Keratinocyte (primary cell): Measurements from ENCODE around the gene PICALM. TPM values are rescaled to one million over a fixed set of nuclear protein-coding genes. Genes with fewer than 3 reads are reported as not detected.

Experiments
- DNase-seq: peaks from one replicate; pipeline ENCODE4 v3.0.0-alpha.2; 2011; ENCODE audit warnings: low read depth, missing footprints, low spot score
- FAIRE-seq: peaks from 2 replicates; lab custom pipeline; 2011; peaks lifted over from hg19 to GRCh38; lab: Jason Lieb, UNC
- H2AFZ ChIP-seq: 2 replicates; pipeline ENCODE4 v1.6.0; 2012; ENCODE audit warnings: low read length, control low read depth, inconsistent platforms; ENCODE audit not compliant: control insufficient read depth
- H3K27ac ChIP-seq: 2 replicates; pipeline ENCODE4 v1.5.1; 2011; ENCODE audit warnings: low read length; ENCODE audit not compliant: control insufficient read depth, insufficient read depth
- H3K27me3 ChIP-seq: 3 replicates; pipeline ENCODE4 v1.6.0; 2011; ENCODE audit warnings: low read length; ENCODE audit not compliant: control insufficient read depth, insufficient read depth; ENCODE audit errors: extremely low read depth
- H3K36me3 ChIP-seq, 2 experiments: 2 replicates in 1 of 2; 3 replicates in 1 of 2; pipeline ENCODE4 v1.5.1; 2011; ENCODE audit warnings: low read length in 2 of 2, mild to moderate bottlenecking in 1 of 2; ENCODE audit not compliant: control insufficient read depth in 2 of 2, insufficient read depth in 2 of 2; ENCODE audit errors: extremely low read depth in 1 of 2
- H3K4me1 ChIP-seq: 3 replicates; pipeline ENCODE4 v1.5.1; 2011; ENCODE audit warnings: low read length; ENCODE audit not compliant: control insufficient read depth, insufficient read depth; ENCODE audit errors: extremely low read depth
- H3K4me2 ChIP-seq: 3 replicates; pipeline ENCODE4 v1.6.0; 2011; ENCODE audit warnings: low read depth, low read length; ENCODE audit not compliant: control insufficient read depth, insufficient read depth; ENCODE audit errors: extremely low read depth
- H3K4me3 ChIP-seq, 3 experiments: fragments of 200-600 bp in 1 of 3; sonication (generic) in 1 of 3; 2 replicates in 2 of 3; 3 replicates in 1 of 3; pipeline ENCODE4 v1.5.1; 2011 to 2016; ENCODE audit warnings: low read length in 3 of 3, mild to moderate bottlenecking in 3 of 3, control low read depth in 2 of 3, inconsistent platforms in 1 of 3, low read depth in 1 of 3, mixed read lengths in 1 of 3, mixed run types in 1 of 3, moderate library complexity in 1 of 3; ENCODE audit not compliant: control insufficient read depth in 2 of 3, insufficient read depth in 2 of 3; ENCODE audit errors: extremely low read depth in 1 of 3
- H3K79me2 ChIP-seq: 2 replicates; pipeline ENCODE4 v1.6.0; 2012; ENCODE audit warnings: low read length; ENCODE audit not compliant: control insufficient read depth, insufficient read depth
- H3K9ac ChIP-seq: 3 replicates; pipeline ENCODE4 v1.6.0; 2011; ENCODE audit warnings: low read length; ENCODE audit not compliant: control insufficient read depth, insufficient read depth; ENCODE audit errors: extremely low read depth
- H3K9me1 ChIP-seq: 3 replicates; pipeline ENCODE4 v1.6.0; 2011; ENCODE audit warnings: low read length; ENCODE audit not compliant: control insufficient read depth, insufficient read depth; ENCODE audit errors: extremely low read depth
- H3K9me3 ChIP-seq: 2 replicates; pipeline ENCODE4 v1.5.1; 2012; ENCODE audit warnings: low read depth, low read length; ENCODE audit not compliant: control insufficient read depth
- H4K20me1 ChIP-seq: 3 replicates; pipeline ENCODE4 v1.6.0; 2011; ENCODE audit warnings: low read length; ENCODE audit not compliant: control insufficient read depth, insufficient read depth; ENCODE audit errors: extremely low read depth
- EZH2 ChIP-seq: IDR thresholded peaks from one replicate; pipeline ENCODE4 v1.6.1; 2012; ENCODE audit warnings: inconsistent platforms, mild to moderate bottlenecking, low read length, moderate library complexity
- dilution Hi-C: fragments of 300-500 bp; cut with MboI; formaldehyde crosslinking; loops from one replicate; pipeline ENCODE4 v1.7.0; 2020; ENCODE audit warnings: low sequenced_read_pairs; ENCODE audit not compliant: extremely low pct_ligation_motif_present
- polyA plus RNA-seq, 5 experiments: library from polyadenylated mRNA; depleted of rRNA in 3 of 5; stranded (reverse) in 3 of 5; stranded (forward) in 1 of 5; unstranded in 1 of 5; fragments of >200 nt; gene quantifications; 1 replicate in 1 of 5; 2 replicates in 3 of 5; 3 replicates in 1 of 5; pipeline versions ENCODE4 v1.2.1 to v1.2.3, GENCODE V29; 2011 to 2012; ENCODE audit warnings: missing spikeins in 2 of 5, low read depth in 1 of 5, low replicate concordance in 1 of 5
- TF ChIP-seq, protein P1 (sequence below), 3 experiments: IDR thresholded peaks in 1 of 3; conservative IDR thresholded peaks in 1 of 3; optimal IDR thresholded peaks in 1 of 3; 2 replicates in 2 of 3; 3 replicates in 1 of 3; pipeline versions ENCODE3 to v1.5.1; 2011; ENCODE audit warnings: low read length in 3 of 3, mild to moderate bottlenecking in 3 of 3, moderate library complexity in 2 of 3, control low read depth in 1 of 3, inconsistent platforms in 1 of 3; ENCODE audit not compliant: insufficient read depth in 2 of 3; ENCODE audit errors: extremely low read depth in 1 of 3

PICALM gene
- polyA plus RNA-seq, 1 donor (not counting 4 experiments of a cell fraction or from before 2014, with no cell fraction given), result 293 TPM

DNA sequence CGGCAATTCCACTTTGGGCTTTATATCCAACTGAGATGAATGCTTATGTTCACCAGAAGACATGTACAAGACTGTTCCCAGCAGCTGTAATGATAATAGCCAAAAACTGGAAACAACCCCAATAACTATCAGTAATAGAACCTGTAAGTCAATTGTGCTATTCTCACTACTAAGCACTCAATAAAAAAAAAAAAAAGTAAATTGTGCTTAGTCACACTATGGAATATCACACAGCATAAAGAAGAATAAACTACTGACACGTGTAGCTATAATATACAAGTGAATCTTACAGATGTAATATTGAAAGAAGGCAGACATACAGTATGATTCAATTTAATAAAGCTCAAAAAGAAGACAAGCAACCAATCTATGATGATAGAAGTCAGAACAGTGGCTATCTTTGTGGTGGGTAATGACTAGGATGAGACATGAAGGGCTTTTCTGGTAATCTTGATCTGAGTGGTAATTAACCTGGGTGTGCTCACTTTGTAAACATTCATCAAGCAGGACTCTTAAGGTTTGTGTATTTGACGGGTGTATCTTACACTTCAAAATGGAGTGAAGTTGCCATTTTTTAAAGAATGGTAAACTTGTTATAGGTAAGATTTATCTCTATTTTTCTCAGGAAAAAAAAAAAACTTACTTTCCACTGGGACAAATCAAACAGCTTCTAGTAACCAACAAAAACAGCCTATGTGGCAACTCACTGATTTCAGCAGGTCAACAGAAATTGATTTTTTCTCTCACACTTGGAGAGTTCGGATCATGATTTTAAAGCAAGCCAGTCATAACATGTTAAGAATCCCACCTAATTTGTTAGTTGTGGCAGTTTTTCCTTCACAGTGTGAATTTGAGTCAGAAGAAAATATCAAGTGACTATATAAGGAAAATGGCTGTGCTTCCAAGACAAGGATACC is 129.5 kb downstream of the PICALM start:
- Histone ChIP-seq H3K9me3 (no peaks in the 10 kb centered on the region), H3K4me3 (no peak overlapping the region), H4K20me1 (no peaks in the 10 kb centered on the region), H3K36me3 (no peaks in the 10 kb centered on the region), H2AFZ (no peak overlapping the region), H3K27ac (no peak overlapping the region), H3K27me3 (no peaks in the 10 kb centered on the region), H3K9me1 (no peaks in the 10 kb centered on the region), H3K79me2 (no peaks in the 10 kb centered on the region), H3K4me2 (no peak overlapping the region), H3K9ac (no peak overlapping the region), H3K4me1 (no peaks in the 10 kb centered on the region)
- TF ChIP-seq, protein P1, sequence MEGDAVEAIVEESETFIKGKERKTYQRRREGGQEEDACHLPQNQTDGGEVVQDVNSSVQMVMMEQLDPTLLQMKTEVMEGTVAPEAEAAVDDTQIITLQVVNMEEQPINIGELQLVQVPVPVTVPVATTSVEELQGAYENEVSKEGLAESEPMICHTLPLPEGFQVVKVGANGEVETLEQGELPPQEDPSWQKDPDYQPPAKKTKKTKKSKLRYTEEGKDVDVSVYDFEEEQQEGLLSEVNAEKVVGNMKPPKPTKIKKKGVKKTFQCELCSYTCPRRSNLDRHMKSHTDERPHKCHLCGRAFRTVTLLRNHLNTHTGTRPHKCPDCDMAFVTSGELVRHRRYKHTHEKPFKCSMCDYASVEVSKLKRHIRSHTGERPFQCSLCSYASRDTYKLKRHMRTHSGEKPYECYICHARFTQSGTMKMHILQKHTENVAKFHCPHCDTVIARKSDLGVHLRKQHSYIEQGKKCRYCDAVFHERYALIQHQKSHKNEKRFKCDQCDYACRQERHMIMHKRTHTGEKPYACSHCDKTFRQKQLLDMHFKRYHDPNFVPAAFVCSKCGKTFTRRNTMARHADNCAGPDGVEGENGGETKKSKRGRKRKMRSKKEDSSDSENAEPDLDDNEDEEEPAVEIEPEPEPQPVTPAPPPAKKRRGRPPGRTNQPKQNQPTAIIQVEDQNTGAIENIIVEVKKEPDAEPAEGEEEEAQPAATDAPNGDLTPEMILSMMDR (optimal IDR thresholded peaks at IDR 0.05 in 1 of 3, IDR thresholded peaks at IDR 0.05 in 1 of 3, conservative IDR thresholded peaks at IDR 0.05 in 1 of 3; ENCODE audit: extremely low read depth in 1 of 3, insufficient read depth in 2 of 3, low read length in 3 of 3), result no peak
- TF ChIP-seq EZH2, result no peak
- DNase-seq, result no peak
- dilution Hi-C loops, result no loop called here
- no peak for FAIRE-seq

GRCh38 chr11:85937835-85938234 is 131.0 kb downstream of the PICALM start:
- H4K20me1 ChIP-seq, result no peaks in the 10 kb centered on the region
- H3K27ac ChIP-seq, result no peak overlapping the region
- dilution Hi-C loops, result no loop called here
- DNase-seq (no peak), FAIRE-seq (no peak)
- H3K4me2 ChIP-seq, result no peak overlapping the region
- H3K9ac ChIP-seq, result no peak overlapping the region
- no peaks in the 10 kb centered on the region for H3K4me1 ChIP-seq
- no peak for TF ChIP-seq EZH2
- TF ChIP-seq, protein P1 (optimal IDR thresholded peaks at IDR 0.05 in 1 of 3, IDR thresholded peaks at IDR 0.05 in 1 of 3, conservative IDR thresholded peaks at IDR 0.05 in 1 of 3; ENCODE audit: extremely low read depth in 1 of 3, insufficient read depth in 2 of 3, low read length in 3 of 3), result no peak
- no peaks in the 10 kb centered on the region for H3K79me2 ChIP-seq
- H3K27me3 ChIP-seq, result no peaks in the 10 kb centered on the region
- H2AFZ ChIP-seq, result no peak overlapping the region
- no peak overlapping the region for H3K4me3 ChIP-seq
- H3K9me3 ChIP-seq, result no peaks in the 10 kb centered on the region
- no peaks in the 10 kb centered on the region for H3K36me3 ChIP-seq
- H3K9me1 ChIP-seq, result no peaks in the 10 kb centered on the region
